Large intestine (tissue), 3 donors: ENCODE data around the gene AGBL1. TPM values are rescaled to one million over a fixed set of nuclear protein-coding genes. Genes with fewer than 3 reads are reported as not detected.
"Not testable (repeated sequence)": the region's sequence is repeated elsewhere in the genome, so short reads cannot be mapped to it uniquely, and the experiment has no call there.

ENCODE experiments used
- DNase-seq, 2 donors: peaks; one replicate each; pipeline versions ENCODE4 v3.0.0 to v3.0.0-alpha.2; 2013
- H3K27ac ChIP-seq: one replicate; pipeline ENCODE4 v1.5.1; 2013; ENCODE audit warnings: low read length
- H3K27me3 ChIP-seq: 2 replicates; pipeline ENCODE4 v1.6.1; 2013; ENCODE audit warnings: low read length; ENCODE audit not compliant: control insufficient read depth, insufficient read depth
- H3K36me3 ChIP-seq: 2 replicates; pipeline ENCODE4 v1.6.1; 2013; ENCODE audit warnings: low read length; ENCODE audit not compliant: control insufficient read depth, insufficient read depth
- H3K4me1 ChIP-seq: one replicate; pipeline ENCODE4 v1.6.1; 2013; ENCODE audit warnings: low read length; ENCODE audit not compliant: control insufficient read depth, insufficient read depth
- H3K4me3 ChIP-seq: one replicate; pipeline ENCODE4 v1.5.1; 2013; ENCODE audit warnings: low read length
- H3K9me3 ChIP-seq: one replicate; pipeline ENCODE4 v1.6.1; 2013; ENCODE audit warnings: mild to moderate bottlenecking, low read depth, low read length, moderate library complexity; ENCODE audit not compliant: control insufficient read depth
- WGBS: methylation state at CpG from one replicate; pipeline ENCODE4 v1.1.5; 2013; ENCODE audit warnings: low lambda C conversion rate; ENCODE audit not compliant: insufficient coverage; 5-methylcytosine and 5-hydroxymethylcytosine counted together
- polyA plus RNA-seq: library from polyadenylated mRNA; unstranded; fragments of 120-200 nt; gene quantifications from one replicate; pipeline ENCODE4 v1.2.1, GENCODE V29; 2013

The AGBL1 gene
- polyA plus RNA-seq, 1 donor, result 0.04 TPM

DNA sequence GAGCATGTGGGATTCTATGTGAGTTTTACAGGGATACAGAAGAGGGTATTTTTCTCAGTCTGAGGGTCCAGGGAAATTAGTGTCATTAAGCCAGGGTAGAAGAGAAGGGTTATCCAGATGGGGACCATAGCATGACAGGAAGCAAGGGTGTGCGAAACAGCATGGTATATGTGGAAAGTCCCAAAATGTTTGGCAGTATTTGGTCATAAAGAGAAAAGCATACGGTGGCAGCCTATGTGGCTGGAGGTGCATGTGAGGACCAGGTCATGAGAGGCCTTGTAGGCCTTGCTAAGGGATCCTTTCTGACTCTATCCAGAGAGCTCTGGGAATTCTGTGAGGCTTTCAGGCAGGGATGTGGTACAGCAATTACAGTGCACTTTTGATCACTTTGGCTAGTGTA is 411.4 kb downstream of the AGBL1 start:
- no peak overlapping the region for H3K4me3 ChIP-seq
- WGBS, result no CpG with 5 or more reads among the region's 2 CpGs

GRCh38 chr15:86493884-86494283 is 414.2 kb downstream of the AGBL1 start:
- Histone ChIP-seq H3K27me3 (no peaks in the 10 kb centered on the region), H3K9me3 (no peaks in the 10 kb centered on the region), H3K27ac (no peak overlapping the region), H3K4me1 (no peaks in the 10 kb centered on the region), H3K4me3 (no peak overlapping the region), H3K36me3 (no peaks in the 10 kb centered on the region)
- WGBS, result 100% methylated on average over 1 of the region's 3 CpGs
- no peak for DNase-seq

More for the DNA sequence above, 411.4 kb downstream of the AGBL1 start:
- H3K27ac ChIP-seq, result no peak overlapping the region
- no peak for DNase-seq
- no peaks in the 10 kb centered on the region for H3K36me3 ChIP-seq
- H3K4me1 ChIP-seq, result no peaks in the 10 kb centered on the region
- no peaks in the 10 kb centered on the region for H3K27me3 ChIP-seq
- H3K9me3 ChIP-seq, result no peaks in the 10 kb centered on the region

DNA sequence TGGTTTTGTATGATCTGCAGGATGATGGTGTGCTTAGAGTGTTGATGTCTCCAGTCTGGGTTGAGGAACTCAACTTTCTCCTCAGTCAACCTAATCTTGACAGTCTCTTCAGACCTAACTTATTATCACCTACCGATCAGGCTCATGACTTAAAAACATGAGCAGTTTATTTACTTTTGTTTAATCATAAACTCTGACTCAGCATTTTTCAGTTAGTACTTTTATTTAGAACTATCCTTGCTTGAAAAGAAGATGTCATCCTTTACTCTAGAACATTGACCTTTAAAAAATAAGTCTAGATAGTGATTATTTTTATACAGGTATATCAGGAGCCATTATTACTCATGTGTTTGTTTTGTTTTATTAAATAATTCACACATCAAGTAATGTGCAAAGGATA is 414.8 kb downstream of the AGBL1 start:
- 40% methylated on average over 1 of the region's 1 CpG for WGBS
- no peak for DNase-seq
- H3K36me3 ChIP-seq, result no peaks in the 10 kb centered on the region
- H3K4me1 ChIP-seq, result no peaks in the 10 kb centered on the region
- no peak overlapping the region for H3K27ac ChIP-seq
- H3K4me3 ChIP-seq, result no peak overlapping the region
- no peaks in the 10 kb centered on the region for H3K27me3 ChIP-seq
- H3K9me3 ChIP-seq, result no peaks in the 10 kb centered on the region

DNA sequence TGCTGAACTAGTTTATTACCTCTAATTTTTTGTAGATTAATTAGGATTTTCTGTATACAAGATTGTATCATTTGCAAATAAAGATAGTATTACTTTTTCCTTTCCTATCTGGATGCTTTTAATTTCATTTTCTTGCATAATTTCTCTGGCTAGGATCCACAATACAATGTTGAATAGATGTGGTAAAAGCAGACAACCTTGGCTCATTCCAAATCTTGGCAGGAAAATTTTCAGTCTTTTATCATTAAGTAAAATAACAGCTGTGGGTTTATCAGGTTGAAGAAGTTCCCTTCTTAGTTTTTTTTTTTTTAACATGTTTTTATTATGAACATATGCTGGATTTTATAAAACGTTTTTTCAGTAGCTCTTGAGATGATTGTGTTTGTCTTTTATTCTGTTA is 422.6 kb downstream of the AGBL1 start:
- DNase-seq, result no peak
- H3K9me3 ChIP-seq, result no peaks in the 10 kb centered on the region
- no peaks in the 10 kb centered on the region for H3K27me3 ChIP-seq
- WGBS, result no CpG with 5 or more reads among the region's 1 CpG
- no peak overlapping the region for H3K27ac ChIP-seq
- H3K4me1 ChIP-seq, result no peaks in the 10 kb centered on the region
- no peaks in the 10 kb centered on the region for H3K36me3 ChIP-seq
- no peak overlapping the region for H3K4me3 ChIP-seq

DNA sequence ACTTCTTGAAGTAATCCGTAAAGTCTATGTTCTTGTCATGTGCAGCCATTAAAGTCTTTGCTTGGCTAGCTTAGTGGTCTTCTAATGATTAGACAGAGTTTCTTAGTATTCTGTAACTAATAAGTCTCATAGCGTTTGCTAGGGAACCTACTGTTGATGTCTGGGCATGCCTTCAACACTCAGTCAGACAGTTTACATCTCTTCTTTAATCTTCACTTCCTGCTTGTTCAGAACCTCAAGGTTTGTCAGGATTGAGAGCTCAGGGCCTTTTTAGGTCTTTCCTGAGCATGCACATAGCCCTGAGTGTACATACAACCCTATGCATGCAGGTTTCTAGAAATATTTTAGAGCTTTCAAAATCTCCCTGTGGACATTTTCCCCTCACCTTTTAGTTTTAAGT is 426.3 kb downstream of the AGBL1 start:
- Histone ChIP-seq H3K36me3 (no peaks in the 10 kb centered on the region), H3K27ac (no peak overlapping the region), H3K9me3 (no peaks in the 10 kb centered on the region), H3K4me3 (no peak overlapping the region), H3K27me3 (no peaks in the 10 kb centered on the region), H3K4me1 (no peaks in the 10 kb centered on the region)
- no peak for DNase-seq
- no CpG with 5 or more reads among the region's 2 CpGs for WGBS

GRCh38 chr15:86506401-86506800 is 426.7 kb downstream of the AGBL1 start:
- Histone ChIP-seq H3K27me3 (no peaks in the 10 kb centered on the region), H3K4me1 (no peaks in the 10 kb centered on the region), H3K27ac (no peak overlapping the region), H3K4me3 (no peak overlapping the region), H3K36me3 (no peaks in the 10 kb centered on the region), H3K9me3 (no peaks in the 10 kb centered on the region)
- WGBS, result 83% methylated on average over 1 of the region's 2 CpGs
- DNase-seq, result no peak

- whole genome bisulfite sequencing, result no CpG with 5 or more reads among the region's 4 CpGs
- Histone ChIP-seq H3K36me3 (no peaks in the 10 kb centered on the region), H3K9me3 (no peaks in the 10 kb centered on the region), H3K4me3 (no peak overlapping the region), H3K27me3 (no peaks in the 10 kb centered on the region), H3K4me1 (no peaks in the 10 kb centered on the region), H3K27ac (no peak overlapping the region)
- no peak for DNase-seq
These were observed 436.0 kb downstream of the AGBL1 start for GRCh38 chr15:86515625-86516024.

DNA sequence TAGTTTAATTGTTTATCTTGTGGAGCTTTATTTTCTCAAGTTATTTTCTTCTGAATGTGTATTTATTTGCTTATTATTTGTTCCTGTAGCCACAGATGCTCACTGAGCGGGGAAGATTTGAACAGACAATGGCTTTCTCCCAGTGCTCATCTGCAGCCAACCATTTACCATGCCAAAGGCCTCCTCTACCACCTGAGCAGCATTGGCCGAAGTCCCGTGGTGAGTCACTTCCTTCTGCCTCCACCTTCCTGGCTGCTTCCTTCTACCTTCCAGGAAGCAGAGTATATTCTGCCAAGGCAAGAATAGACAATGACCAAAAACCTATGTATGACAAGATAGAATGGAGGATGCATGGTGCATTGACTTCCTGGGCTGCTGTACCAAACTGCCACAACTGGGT is 443.1 kb downstream of the AGBL1 start:
- H3K4me1 ChIP-seq, result no peaks in the 10 kb centered on the region
- H3K36me3 ChIP-seq, result no peaks in the 10 kb centered on the region
- no peak overlapping the region for H3K4me3 ChIP-seq
- no peak overlapping the region for H3K27ac ChIP-seq
- no peaks in the 10 kb centered on the region for H3K9me3 ChIP-seq
- H3K27me3 ChIP-seq, result no peaks in the 10 kb centered on the region
- no peak for DNase-seq
- no CpG with 5 or more reads among the region's 3 CpGs for WGBS

- no peaks in the 10 kb centered on the region for H3K4me1 ChIP-seq
- no peaks in the 10 kb centered on the region for H3K27me3 ChIP-seq
- H3K4me3 ChIP-seq, result no peak overlapping the region
- no CpG with 5 or more reads among the region's 4 CpGs for WGBS
- H3K9me3 ChIP-seq, result no peaks in the 10 kb centered on the region
- no peaks in the 10 kb centered on the region for H3K36me3 ChIP-seq
- no peak overlapping the region for H3K27ac ChIP-seq
- no peak for DNase-seq
These were observed 447.4 kb downstream of the AGBL1 start for GRCh38 chr15:86526938-86527690.

- WGBS, result no CpG with 5 or more reads among the region's 26 CpGs
- not testable (repeated sequence) for H3K4me1 ChIP-seq, H3K4me3 ChIP-seq
These were observed 448.4 kb downstream of the AGBL1 start for GRCh38 chr15:86528094-86528493.

DNA sequence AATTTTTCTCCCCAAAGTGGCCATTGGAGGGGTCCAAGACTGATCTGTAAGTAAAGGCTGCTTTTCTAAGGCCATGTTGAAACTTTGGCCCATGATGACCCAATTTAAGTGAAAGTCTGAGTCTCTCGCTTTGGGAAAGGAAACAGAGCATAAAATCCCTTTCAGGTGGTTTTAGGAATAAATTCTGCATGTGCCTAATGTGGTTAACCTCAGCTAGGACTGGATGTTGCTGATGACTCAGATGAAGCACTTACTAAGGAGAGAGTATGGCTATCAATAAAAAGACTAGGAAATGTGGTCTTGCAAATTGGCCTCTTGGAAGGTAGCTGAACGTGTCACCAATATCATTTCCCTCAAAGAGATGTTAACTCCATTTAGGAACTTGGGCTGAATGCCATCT is 458.5 kb downstream of the AGBL1 start:
- H3K4me3 ChIP-seq, result no peak overlapping the region
- no peaks in the 10 kb centered on the region for H3K9me3 ChIP-seq
- no peaks in the 10 kb centered on the region for H3K27me3 ChIP-seq
- no peaks in the 10 kb centered on the region for H3K36me3 ChIP-seq
- no peaks in the 10 kb centered on the region for H3K4me1 ChIP-seq
- no peak for DNase-seq
- H3K27ac ChIP-seq, result no peak overlapping the region
- WGBS, result no CpG with 5 or more reads among the region's 2 CpGs

More at GRCh38 chr15:86528094-86528493, 448.4 kb downstream of the AGBL1 start:
- H3K27ac ChIP-seq, H3K9me3 ChIP-seq, DNase-seq, H3K36me3 ChIP-seq, H3K27me3 ChIP-seq: not testable (repeated sequence)
